ENCODE data around the gene INO80E. TPM values are rescaled to one million over a fixed set of nuclear protein-coding genes. Genes with fewer than 3 reads are reported as not detected.

Gene INO80E
- total and polyA plus RNA-seq, 9 donors = 23.8 to 81.6 (median 55.5) TPM

GRCh38 chr16:29986931-29987330, 9.1 kb upstream of the INO80E start:
- no peaks in the 10 kb centered on the region for H3K9me3 ChIP-seq
- H3K27ac ChIP-seq = no peak overlapping the region
- no peaks in the 10 kb centered on the region for H3K27me3 ChIP-seq
- intact Hi-C loops (cut with DNase I) = no loop called here
- DNase-seq = peak in 1 of 5 donors; percentile 26
- WGBS, 3 donors = 82 to 89% (median 88%) methylated on average over 5 of the region's 5 CpGs
- no peak for TF ChIP-seq EP300 (IDR thresholded peaks at IDR 0.05)
- no peak for TF ChIP-seq POLR2A (IDR thresholded peaks at IDR 0.05)
- no peak for TF ChIP-seq CTCF (IDR thresholded peaks at IDR 0.05)
- no peak overlapping the region for H3K4me3 ChIP-seq
- no peaks in the 10 kb centered on the region for H3K4me1 ChIP-seq (ENCODE audit: insufficient read depth)
- no peaks in the 10 kb centered on the region for H3K36me3 ChIP-seq

- intact Hi-C loops (cut with DNase I) = no loop called here
- no peak overlapping the region for H3K4me3 ChIP-seq
- H3K27ac ChIP-seq = no peak overlapping the region
- no peaks in the 10 kb centered on the region for H3K27me3 ChIP-seq
- DNase-seq = peak in 1 of 5 donors; percentile 35
- no peaks in the 10 kb centered on the region for H3K4me1 ChIP-seq (ENCODE audit: insufficient read depth)
- H3K36me3 ChIP-seq = no peaks in the 10 kb centered on the region
- H3K9me3 ChIP-seq = no peaks in the 10 kb centered on the region
- 84 to 89% (median 86%) methylated on average over 21 to 35 of the region's 35 CpGs for WGBS, 3 donors
- TF ChIP-seq POLR2A (IDR thresholded peaks at IDR 0.05) = no peak
- no peak for TF ChIP-seq CTCF (IDR thresholded peaks at IDR 0.05)
- TF ChIP-seq EP300 (IDR thresholded peaks at IDR 0.05) = no peak
Measured at GRCh38 chr16:29987371-29988085, 8.5 kb upstream of the INO80E start.

GRCh38 chr16:29988346-29989075, 7.5 kb upstream of the INO80E start:
- Histone ChIP-seq H3K27ac (no peak overlapping the region), H3K4me1 (ENCODE audit: insufficient read depth) (no peaks in the 10 kb centered on the region), H3K27me3 (no peaks in the 10 kb centered on the region), H3K9me3 (no peaks in the 10 kb centered on the region), H3K36me3 (no peaks in the 10 kb centered on the region), H3K4me3 (no peak overlapping the region)
- 77 to 82% (median 81%) methylated on average over 17 of the region's 17 CpGs for WGBS, 3 donors
- intact Hi-C loops (cut with DNase I) = no loop called here
- DNase-seq = peak in 1 of 5 donors; percentile 23
- TF ChIP-seq POLR2A (IDR thresholded peaks at IDR 0.05) (no peak), CTCF (IDR thresholded peaks at IDR 0.05) (no peak), EP300 (IDR thresholded peaks at IDR 0.05) (no peak)

DNA sequence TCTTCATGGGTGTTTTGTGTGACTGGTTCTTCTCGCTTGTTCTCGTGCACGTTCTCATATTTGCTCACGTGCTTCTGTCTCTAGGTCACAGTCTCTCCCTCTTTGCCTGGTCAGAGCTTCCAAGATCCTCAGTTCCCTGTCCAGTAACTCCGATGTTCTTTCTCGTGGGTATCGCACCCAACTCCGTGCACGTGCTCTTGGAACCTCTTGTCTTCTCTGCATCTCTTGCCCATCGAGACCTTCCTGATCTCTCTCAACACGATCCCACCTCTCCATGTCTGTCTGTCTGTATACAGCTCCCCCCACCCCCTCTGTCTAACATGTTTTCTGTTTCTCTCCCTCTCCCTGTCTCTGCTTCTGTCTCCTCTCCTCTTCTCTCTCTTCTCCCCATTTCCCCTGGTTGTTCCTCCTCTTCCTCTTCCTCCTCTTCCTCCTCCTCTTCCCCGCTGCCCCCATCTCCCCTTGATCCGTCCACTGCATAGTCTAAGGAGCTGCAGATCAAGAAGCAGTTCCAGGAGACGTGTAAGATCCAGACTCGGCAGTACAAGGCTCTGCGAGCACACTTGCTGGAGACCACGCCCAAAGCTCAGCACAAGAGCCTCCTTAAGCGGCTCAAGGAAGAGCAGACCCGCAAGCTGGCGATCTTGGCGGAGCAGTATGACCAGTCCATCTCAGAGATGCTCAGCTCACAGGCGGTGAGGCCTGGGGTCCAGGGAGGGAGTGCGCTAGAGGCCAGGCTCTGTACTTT, 6.8 kb upstream of the INO80E start:
- no peaks in the 10 kb centered on the region for H3K36me3 ChIP-seq
- intact Hi-C loops (cut with DNase I) = no loop called here
- WGBS, 3 donors = 79 to 82% (median 80%) methylated on average over 23 of the region's 23 CpGs
- no peaks in the 10 kb centered on the region for H3K9me3 ChIP-seq
- DNase-seq = no peak
- no peak overlapping the region for H3K4me3 ChIP-seq
- H3K4me1 ChIP-seq (ENCODE audit: insufficient read depth) = no peaks in the 10 kb centered on the region
- TF ChIP-seq POLR2A (IDR thresholded peaks at IDR 0.05) (no peak), CTCF (IDR thresholded peaks at IDR 0.05) (no peak), EP300 (IDR thresholded peaks at IDR 0.05) (no peak)
- no peak overlapping the region for H3K27ac ChIP-seq
- no peaks in the 10 kb centered on the region for H3K27me3 ChIP-seq

Data from ovary (tissue), 9 donors.